Retinal pigment epithelial cell (primary cell): ENCODE measurements around the gene CTCFL.

Experiments used
- DNase-seq: peaks from one replicate; pipeline ENCODE4 v3.0.0-alpha.2; 2010; ENCODE audit warnings: low read depth
- H3K4me3 ChIP-seq: 2 replicates; pipeline ENCODE4 v1.5.1; 2011; ENCODE audit warnings: mild to moderate bottlenecking, low read length, control low read depth, moderate library complexity
- TF ChIP-seq, protein P1 (sequence below): conservative IDR thresholded peaks from 2 replicates; pipeline ENCODE4 v1.5.1; 2011; ENCODE audit warnings: low read depth, low read length, control low read depth, inconsistent platforms

The CTCFL gene

DNA sequence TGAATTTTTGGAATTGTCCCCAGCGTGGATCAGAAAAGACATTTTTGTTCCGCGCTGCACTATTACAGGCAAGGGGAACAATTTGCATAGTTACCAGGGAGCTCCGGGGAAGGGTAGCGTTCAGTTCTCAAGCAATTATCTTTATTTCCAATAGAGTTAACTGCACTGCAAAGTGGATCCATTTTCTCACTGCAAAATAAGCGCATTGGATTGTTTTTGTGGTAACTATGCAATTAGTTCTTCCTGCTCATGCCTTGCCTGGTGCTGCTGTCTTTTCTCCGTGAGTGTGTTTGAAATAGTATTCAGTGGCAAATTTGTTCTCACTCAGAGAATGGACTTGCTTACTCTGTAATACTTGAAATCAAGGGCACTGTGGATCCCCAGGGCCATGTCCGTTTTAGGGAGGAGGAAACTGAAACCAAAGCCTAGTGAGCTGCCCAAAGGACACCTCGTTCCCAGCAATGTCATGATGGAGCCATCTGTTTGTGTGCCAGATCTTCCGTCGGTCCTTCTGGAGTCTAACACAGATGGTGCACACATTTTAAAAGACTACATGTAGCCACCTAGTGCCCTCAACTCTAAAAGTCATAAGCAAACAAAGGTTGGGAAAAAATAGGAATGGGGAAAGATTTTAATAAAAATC, 28.6 kb upstream of the CTCFL start:
- no peak for DNase-seq
- TF ChIP-seq, protein P1, sequence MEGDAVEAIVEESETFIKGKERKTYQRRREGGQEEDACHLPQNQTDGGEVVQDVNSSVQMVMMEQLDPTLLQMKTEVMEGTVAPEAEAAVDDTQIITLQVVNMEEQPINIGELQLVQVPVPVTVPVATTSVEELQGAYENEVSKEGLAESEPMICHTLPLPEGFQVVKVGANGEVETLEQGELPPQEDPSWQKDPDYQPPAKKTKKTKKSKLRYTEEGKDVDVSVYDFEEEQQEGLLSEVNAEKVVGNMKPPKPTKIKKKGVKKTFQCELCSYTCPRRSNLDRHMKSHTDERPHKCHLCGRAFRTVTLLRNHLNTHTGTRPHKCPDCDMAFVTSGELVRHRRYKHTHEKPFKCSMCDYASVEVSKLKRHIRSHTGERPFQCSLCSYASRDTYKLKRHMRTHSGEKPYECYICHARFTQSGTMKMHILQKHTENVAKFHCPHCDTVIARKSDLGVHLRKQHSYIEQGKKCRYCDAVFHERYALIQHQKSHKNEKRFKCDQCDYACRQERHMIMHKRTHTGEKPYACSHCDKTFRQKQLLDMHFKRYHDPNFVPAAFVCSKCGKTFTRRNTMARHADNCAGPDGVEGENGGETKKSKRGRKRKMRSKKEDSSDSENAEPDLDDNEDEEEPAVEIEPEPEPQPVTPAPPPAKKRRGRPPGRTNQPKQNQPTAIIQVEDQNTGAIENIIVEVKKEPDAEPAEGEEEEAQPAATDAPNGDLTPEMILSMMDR = no peak
- H3K4me3 ChIP-seq = no peak overlapping the region

DNA sequence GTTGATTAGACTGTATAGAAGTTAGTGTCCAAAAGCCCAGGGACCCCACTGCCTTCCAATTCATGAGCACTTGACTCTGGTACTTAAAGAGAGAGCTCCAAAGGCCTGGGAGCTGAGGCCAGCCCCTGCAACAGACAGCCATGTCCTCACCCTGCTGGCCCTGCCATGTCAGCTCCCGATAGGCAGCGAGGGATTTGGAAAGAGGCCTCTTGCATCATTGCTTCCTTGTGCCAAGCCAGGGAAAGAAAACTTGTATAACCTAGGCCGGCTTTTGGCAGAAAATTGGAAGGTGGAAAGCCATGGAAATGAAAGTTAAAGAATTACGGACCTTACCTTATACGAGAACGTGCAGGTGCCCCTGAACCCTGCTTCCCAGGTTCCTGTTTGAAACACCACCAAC, 27.5 kb upstream of the CTCFL start:
- no peak for DNase-seq
- TF ChIP-seq, protein P1 = no peak
- H3K4me3 ChIP-seq = no peak overlapping the region

DNA sequence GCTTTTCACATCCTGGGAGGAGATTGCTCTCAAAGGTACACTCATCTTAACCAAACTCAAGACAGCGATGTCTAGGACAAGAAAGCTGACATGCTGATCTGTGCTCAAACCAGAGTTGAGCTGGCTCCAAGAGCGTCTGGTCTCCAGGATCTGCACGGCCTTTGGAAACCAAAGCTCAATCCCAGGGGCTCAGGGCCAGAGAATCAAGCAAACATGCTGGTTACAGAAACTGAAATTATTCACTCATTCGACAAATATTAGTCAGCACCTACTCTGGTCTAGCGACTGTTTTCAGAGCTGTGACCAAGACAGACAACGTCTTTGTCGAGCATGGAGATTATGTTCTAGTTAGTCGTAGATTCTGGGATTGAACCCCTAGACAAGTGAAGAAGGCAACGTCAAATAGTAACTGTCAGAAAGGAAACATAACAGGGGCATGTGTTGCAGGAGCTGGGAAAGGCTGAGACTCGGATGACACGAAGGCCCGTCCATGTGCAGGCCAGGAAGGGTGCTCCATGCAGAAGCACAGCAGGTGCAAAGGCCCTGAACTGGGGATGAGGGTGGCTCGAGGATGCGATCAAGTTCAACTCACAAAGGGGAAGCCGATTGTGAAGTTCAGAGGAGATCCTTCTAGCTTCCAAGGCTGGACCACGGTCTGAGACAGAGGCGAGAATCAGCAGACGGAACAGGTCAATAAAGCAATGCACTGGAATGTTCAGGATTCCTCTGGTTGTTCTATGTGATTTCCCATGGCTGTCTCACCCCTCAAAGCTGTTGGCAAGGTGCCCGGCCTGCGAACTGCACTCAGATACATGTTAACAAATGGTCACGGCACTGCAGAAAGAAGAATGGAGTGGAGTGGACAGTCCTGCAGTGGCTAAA, 23.5 kb upstream of the CTCFL start:
- no peak for DNase-seq
- TF ChIP-seq, protein P1 = no peak
- no peak overlapping the region for H3K4me3 ChIP-seq

DNA sequence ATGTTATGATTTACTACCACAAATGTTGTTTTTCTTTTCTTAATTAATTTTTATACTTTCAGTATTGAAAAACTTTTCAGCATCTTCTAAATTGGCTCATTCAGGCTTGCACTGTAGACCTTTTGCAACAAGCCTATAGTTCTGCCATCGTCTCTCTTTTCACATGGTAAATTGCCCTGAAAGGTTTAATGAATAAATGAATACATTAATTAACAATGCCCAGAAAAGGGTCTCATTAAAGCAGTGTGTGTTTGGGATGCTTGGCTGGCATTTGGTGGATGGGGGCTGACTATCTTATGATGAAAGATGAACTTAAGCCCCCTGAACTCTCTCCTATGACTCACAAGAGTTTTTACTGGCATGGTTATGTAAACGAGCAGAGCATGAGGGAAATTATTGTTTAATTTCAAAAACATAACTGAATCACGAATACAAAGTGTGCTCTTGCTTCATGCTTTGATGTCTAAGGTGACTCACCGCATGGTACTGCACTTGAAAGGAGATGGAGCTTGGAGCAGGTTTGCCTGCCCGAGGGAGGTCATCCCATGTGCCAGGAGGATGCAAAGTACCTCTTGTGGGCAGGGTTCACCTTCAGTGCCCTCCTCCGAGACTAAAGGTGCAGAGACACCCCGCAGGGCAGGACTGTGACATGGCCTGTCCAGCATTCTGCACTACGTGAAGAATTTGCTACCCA, 22.2 kb upstream of the CTCFL start:
- no peak for DNase-seq
- no peak overlapping the region for H3K4me3 ChIP-seq
- TF ChIP-seq, protein P1 = no peak

DNA sequence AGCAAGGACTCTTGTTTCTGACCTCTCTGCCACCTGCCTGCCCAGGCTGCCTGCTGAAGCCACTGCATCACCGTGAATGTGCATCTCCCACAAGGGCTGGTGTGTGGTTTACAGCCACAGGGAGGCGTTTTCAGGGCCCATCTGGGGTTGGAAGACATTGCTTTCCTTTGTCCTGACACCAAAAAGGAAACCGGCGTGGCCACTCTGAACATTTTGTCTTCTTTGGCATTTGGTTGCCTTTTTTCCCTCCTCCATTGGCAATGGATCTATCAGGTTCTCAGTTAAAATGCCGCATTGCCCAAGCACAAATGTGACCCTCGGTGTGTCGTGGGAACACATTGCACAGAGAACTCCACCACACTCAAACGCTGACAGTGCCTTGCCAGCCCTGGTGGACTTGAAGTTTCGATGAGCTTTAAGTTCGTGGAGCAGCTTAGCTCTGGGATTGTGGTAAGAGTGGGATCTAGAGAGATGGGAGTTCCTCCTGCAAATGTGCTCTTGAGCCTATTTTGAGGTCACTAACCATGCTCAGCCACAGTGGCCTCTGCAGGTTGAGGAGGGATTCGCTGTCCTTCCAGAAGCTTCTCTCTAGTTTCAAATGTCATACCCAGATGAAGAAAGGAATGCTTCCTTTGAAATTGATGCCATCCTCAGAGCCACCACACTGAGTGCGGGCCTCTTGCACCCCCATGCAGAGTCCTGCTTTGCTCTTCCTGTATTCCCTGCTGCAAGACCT, 21.2 kb upstream of the CTCFL start:
- DNase-seq = no peak
- no peak overlapping the region for H3K4me3 ChIP-seq
- TF ChIP-seq, protein P1 = no peak

DNA sequence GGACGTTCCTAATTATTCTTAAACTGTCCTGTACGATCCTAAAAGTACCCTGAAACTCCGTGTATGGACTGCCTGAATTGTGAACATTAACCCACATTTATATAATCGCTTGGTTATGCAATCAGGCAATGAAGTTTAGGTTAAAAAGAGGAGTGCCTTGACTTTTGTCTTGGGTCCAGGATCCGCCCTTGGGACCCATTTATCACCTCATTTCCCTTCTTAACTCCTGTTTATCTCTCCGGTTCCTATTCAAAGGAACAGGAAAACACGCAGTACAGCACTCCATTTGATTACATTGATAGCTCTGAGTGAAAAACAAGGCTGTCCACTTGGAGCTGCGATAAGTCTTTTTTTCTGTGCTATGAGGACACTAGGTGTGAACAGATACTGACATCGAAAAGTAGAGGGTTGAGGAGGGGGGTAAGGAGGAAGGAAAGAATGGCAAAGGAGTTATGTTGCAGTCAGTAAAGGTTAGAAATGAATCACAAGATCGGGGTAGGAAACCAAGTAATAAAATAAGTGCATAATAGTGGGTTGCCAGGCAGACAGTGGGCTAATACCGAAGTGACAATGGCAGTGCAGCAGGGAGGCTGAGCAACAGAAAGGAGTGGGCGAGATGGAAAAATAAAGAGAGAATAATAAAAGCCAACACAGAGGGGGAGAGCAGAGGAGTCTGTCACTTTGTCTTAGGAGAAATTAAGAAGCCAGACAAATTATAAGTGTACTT, 20.1 kb upstream of the CTCFL start:
- TF ChIP-seq, protein P1 = no peak
- no peak for DNase-seq

More for the DNA sequence above, 20.1 kb upstream of the CTCFL start:
- H3K4me3 ChIP-seq = no peak overlapping the region
